SK-N-MC (cell line): ENCODE results near the gene CD38.

ENCODE experiments used
- EZH2 ChIP-seq: fragments of 200-600 bp; sonication (generic); IDR thresholded peaks from one replicate; pipeline ENCODE4 v1.6.1; 2017; ENCODE audit warnings: antibody characterized with exemption
- POLR2AphosphoS5 ChIP-seq: IDR thresholded peaks from 2 replicates; pipeline ENCODE4 v1.6.1; 2012; ENCODE audit warnings: mild to moderate bottlenecking, low read depth, low read length, borderline replicate concordance

DNA sequence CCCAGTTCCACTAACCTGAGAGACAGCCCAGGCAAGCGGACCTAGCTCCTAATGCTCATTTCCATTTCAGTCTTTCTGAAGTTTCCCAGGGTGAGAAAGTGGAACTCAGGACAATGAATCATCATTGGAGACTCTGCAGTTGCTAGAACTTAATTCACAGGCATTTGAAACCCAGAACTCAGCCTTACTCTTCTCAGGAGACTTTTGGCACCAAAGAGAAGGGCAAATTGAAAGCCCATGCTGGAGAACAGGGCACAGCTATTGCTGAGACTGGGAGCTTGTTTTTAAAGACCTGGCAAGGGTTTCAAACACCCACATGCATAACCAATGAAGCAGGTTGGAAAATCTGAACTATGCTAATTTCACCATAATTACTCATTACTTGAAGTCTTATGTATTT, 39.3 kb upstream of the CD38 start:
- no peak for TF ChIP-seq POLR2AphosphoS5
- no peak for TF ChIP-seq EZH2
